ENCODE data around the gene CLEC2L.

DNA sequence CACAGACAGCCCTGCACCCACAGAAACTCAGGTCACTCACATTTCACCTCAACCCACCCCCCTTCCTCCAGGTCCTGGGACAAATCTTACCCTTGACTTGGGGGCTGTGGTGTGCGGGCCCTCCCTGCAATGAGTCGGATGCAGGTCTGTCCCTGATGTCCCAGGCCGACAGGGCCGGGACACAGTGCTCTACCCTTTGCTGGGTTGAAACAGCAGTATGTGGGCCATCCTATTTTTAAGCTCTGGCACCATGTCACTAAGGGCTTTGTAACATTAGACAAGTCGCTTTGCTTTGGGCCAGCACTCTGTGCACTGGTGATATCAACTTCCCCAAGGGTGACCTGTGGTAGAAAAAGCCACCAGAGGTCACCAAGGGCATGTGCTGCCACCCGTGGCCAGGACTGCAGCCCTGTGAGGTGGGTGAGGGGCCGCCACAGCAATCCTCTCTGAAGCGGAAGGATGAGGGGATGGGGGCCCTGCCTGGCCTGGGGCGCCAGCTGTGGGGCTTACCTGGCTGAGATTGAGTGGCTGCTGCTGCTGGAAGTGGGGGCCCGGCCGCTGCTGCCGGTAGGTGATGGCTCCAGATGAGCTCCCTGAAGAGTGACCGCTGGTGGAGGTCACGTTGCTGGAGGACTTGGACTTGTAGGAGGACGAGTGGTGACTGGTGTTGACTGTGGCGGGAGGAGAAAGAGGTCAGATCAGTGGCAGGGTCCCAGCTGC lies 51.3 kb downstream of the CLEC2L start:
- TF ChIP-seq, protein P1, sequence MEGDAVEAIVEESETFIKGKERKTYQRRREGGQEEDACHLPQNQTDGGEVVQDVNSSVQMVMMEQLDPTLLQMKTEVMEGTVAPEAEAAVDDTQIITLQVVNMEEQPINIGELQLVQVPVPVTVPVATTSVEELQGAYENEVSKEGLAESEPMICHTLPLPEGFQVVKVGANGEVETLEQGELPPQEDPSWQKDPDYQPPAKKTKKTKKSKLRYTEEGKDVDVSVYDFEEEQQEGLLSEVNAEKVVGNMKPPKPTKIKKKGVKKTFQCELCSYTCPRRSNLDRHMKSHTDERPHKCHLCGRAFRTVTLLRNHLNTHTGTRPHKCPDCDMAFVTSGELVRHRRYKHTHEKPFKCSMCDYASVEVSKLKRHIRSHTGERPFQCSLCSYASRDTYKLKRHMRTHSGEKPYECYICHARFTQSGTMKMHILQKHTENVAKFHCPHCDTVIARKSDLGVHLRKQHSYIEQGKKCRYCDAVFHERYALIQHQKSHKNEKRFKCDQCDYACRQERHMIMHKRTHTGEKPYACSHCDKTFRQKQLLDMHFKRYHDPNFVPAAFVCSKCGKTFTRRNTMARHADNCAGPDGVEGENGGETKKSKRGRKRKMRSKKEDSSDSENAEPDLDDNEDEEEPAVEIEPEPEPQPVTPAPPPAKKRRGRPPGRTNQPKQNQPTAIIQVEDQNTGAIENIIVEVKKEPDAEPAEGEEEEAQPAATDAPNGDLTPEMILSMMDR (conservative IDR thresholded peaks at IDR 0.05; ENCODE audit: low read depth in 2 of 2) = no peak
- TF ChIP-seq JUNB (IDR thresholded peaks at IDR 0.05; ENCODE audit: unreplicated experiment) (no peak), NANOG (IDR thresholded peaks at IDR 0.05; ENCODE audit: borderline replicate concordance) (no peak), EZH2phosphoT487 (IDR thresholded peaks at IDR 0.05; ENCODE audit: unreplicated experiment) (no peak), CREB1 (CRISPR knock-in tag; IDR thresholded peaks at IDR 0.05; ENCODE audit: low read depth) (no peak)

Data from GM23338 (cell line).